Naive B cell (primary cell): ENCODE results near the gene KYNU. TPM values are rescaled to one million over a fixed set of nuclear protein-coding genes. Genes with fewer than 3 reads are reported as not detected.

Source experiments
- ATAC-seq, 2 donors: fragments of 150-1000 bp; cut with Tn5 transposase; 2 replicates each; pipeline ENCODE4 v1.10.0; 2021; ENCODE audit warnings: low read depth in 2 of 2, mild to moderate bottlenecking in 2 of 2, moderate library complexity in 2 of 2
- DNase-seq: peaks from one replicate; pipeline ENCODE4 v3.0.0; 2022
- H3K27ac Mint-ChIP-seq, 6 donors: one replicate each; pipeline ENCODE4 v1.8.0; 2020 to 2022; ENCODE audit warnings: mild to moderate bottlenecking in 6 of 6, mixed read lengths in 6 of 6, moderate library complexity in 5 of 6, inconsistent platforms in 2 of 6
- H3K27me3 Mint-ChIP-seq, 3 donors: one replicate each; pipeline ENCODE4 v1.8.0; 2021 to 2022; ENCODE audit warnings: mixed read lengths in 3 of 3, mild to moderate bottlenecking in 1 of 3
- H3K36me3 Mint-ChIP-seq, 2 donors: one replicate each; pipeline ENCODE4 v1.8.0; 2020 to 2022; ENCODE audit warnings: mixed read lengths in 2 of 2, inconsistent platforms in 1 of 2, mild to moderate bottlenecking in 1 of 2
- H3K4me1 Mint-ChIP-seq, 3 donors: one replicate each; pipeline ENCODE4 v1.8.0; 2020 to 2022; ENCODE audit warnings: mixed read lengths in 3 of 3, inconsistent platforms in 1 of 3, mild to moderate bottlenecking in 1 of 3, moderate library complexity in 1 of 3
- H3K4me3 Mint-ChIP-seq, 8 donors: one replicate each; pipeline ENCODE4 v1.8.0; 2020 to 2022; ENCODE audit warnings: mild to moderate bottlenecking in 8 of 8, mixed read lengths in 8 of 8, moderate library complexity in 8 of 8, inconsistent platforms in 2 of 8
- H3K9me3 Mint-ChIP-seq, 7 donors: one replicate each; pipeline ENCODE4 v1.8.0; 2020 to 2022; ENCODE audit warnings: mixed read lengths in 7 of 7, mild to moderate bottlenecking in 5 of 7, inconsistent platforms in 2 of 7, moderate library complexity in 1 of 7
- polyA plus RNA-seq, 6 donors: library from polyadenylated mRNA; unstranded; fragments of 300-500 nt; fragmentation: Illumina TruSeq; gene quantifications; one replicate each; pipeline ENCODE4 v1.2.3, GENCODE V29; 2021; ENCODE audit warnings: low read depth in 6 of 6

KYNU gene
- polyA plus RNA-seq, 6 donors from 2014 or later = 33.8 to 53.2 (median 44.0) TPM

DNA sequence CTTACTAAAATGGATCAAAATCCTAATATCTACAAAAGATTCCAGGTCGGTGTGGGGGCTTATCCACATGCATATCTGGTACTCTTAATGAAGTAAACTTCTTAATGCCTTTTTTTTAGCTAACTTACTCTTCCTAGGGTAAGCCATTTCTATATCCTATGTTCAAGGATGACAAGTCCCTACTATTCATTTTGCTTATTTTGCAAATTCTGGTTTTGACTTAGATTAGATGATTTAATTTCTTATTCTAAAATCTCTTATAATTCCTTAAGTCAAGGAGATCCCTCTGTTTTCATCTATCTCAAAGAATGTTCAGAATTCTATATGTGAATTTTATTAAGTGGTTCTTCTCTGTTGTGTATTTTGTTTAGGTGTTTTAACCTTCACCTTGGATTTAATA lies 79.7 kb downstream of the KYNU start:
- H3K4me3 Mint-ChIP-seq = no peak overlapping the region
- H3K36me3 Mint-ChIP-seq = peaks cover 18 to 45% of the 10 kb centered on the region in 2 donors
- DNase-seq (no peak), ATAC-seq (no peak)
- no peaks in the 10 kb centered on the region for H3K9me3 Mint-ChIP-seq
- peaks cover 2 to 4% (median 3%) of the 10 kb centered on the region in 3 donors for H3K4me1 Mint-ChIP-seq
- no peaks in the 10 kb centered on the region for H3K27me3 Mint-ChIP-seq
- H3K27ac Mint-ChIP-seq = no peak overlapping the region

DNA sequence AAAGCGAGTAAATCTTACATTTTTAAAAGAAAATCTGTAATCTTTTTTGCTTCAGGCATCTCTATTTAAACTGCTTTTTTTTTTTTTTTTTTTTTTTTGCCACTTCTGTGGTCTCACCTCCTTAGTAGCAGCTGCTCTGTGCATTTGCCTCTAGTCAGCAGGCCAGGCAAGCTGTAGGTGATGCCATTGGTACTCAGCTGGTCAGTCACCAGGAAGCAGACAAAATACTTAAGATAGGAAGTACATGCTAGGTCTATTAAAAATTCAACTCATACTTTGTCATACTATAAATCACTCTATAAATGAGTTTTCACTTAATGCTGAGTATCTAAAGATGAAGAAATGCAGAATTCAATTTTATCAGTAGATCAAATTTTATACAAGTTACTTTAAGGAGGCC lies 83.7 kb downstream of the KYNU start:
- Mint-ChIP-seq H3K4me3 (no peak overlapping the region), H3K27ac (no peak overlapping the region), H3K36me3 (peaks cover 34 to 61% of the 10 kb centered on the region in 2 donors), H3K9me3 (peaks cover 6 to 21% (median 12%) of the 10 kb centered on the region in 7 donors), H3K27me3 (no peaks in the 10 kb centered on the region), H3K4me1 (no peaks in the 10 kb centered on the region)
- no peak for ATAC-seq
- DNase-seq = no peak

DNA sequence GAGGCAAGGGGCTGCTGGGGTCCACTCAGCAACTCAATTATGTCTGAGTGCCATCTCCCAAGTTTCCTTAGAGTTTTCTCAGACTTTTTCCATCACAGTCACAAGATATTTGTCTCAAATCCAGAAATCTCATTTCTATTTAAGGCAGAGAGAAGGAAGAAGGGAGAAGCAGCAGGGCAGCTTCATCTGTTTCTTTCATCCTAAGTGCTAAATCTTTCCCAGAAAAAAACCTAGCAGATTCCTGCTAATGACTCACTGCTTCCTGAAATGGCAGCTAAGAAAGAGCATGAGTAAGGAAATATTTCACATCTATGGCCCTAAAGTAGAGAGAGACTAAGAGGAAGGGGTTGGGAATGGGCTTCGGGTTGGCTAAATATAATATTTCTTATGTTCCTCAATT lies 88.0 kb downstream of the KYNU start:
- H3K9me3 Mint-ChIP-seq = peaks cover 6 to 21% (median 12%) of the 10 kb centered on the region in 7 donors
- no peaks in the 10 kb centered on the region for H3K27me3 Mint-ChIP-seq
- DNase-seq (no peak), ATAC-seq (no peak)
- peak overlapping the region in 2 of 6 donors; percentile 9 to 65 for H3K27ac Mint-ChIP-seq
- H3K36me3 Mint-ChIP-seq = peaks cover 37 to 53% of the 10 kb centered on the region in 2 donors
- H3K4me1 Mint-ChIP-seq = no peaks in the 10 kb centered on the region
- H3K4me3 Mint-ChIP-seq = no peak overlapping the region

DNA sequence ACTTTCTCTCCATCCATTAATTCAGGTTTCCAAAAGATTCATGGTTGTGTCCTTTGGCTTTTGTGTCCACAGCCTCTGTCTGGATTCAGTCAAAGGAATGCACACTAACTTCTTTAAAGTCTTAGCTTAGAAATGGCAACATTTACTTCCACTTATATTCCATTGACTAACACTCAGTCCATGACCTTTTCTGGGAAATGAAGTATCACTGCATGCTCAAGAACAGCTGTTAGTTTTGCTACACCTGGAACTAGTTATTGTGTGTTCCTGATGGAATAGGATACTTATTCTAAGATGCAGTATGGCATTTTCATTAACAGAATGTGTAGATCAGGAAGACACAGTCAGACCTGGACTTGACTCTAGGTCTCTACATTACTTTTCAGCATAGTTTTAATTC lies 88.8 kb downstream of the KYNU start:
- DNase-seq (no peak), ATAC-seq (no peak)
- Mint-ChIP-seq H3K27ac (peak overlapping the region in 1 of 6 donors; percentile 35), H3K36me3 (peaks cover 37 to 51% of the 10 kb centered on the region in 2 donors), H3K4me1 (no peaks in the 10 kb centered on the region), H3K9me3 (peaks cover 6 to 21% (median 12%) of the 10 kb centered on the region in 7 donors), H3K27me3 (no peaks in the 10 kb centered on the region), H3K4me3 (no peak overlapping the region)

DNA sequence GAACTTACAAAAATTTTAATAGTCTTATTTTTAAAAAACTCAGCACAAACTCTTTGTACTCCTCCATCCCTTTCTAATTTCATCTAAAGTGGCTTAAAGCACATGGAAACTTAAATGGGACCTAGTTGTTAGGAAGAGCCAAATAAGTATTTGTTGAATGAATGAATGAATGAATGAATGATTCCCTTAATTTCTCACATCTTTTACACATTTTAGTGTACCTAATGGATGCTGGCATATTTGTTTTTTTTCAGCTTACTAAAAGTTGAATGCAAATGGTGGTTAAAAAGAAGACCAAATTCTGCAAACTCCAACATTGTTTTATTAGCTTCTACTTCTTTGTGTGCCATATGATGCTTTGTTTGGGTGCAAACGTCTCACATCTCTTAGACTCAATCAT lies 89.6 kb downstream of the KYNU start:
- no peak for DNase-seq
- Mint-ChIP-seq H3K27ac (no peak overlapping the region), H3K4me1 (no peaks in the 10 kb centered on the region), H3K4me3 (no peak overlapping the region), H3K27me3 (no peaks in the 10 kb centered on the region), H3K9me3 (peaks cover 6 to 21% (median 12%) of the 10 kb centered on the region in 7 donors), H3K36me3 (peaks cover 37 to 43% of the 10 kb centered on the region in 2 donors)
- no peak for ATAC-seq

DNA sequence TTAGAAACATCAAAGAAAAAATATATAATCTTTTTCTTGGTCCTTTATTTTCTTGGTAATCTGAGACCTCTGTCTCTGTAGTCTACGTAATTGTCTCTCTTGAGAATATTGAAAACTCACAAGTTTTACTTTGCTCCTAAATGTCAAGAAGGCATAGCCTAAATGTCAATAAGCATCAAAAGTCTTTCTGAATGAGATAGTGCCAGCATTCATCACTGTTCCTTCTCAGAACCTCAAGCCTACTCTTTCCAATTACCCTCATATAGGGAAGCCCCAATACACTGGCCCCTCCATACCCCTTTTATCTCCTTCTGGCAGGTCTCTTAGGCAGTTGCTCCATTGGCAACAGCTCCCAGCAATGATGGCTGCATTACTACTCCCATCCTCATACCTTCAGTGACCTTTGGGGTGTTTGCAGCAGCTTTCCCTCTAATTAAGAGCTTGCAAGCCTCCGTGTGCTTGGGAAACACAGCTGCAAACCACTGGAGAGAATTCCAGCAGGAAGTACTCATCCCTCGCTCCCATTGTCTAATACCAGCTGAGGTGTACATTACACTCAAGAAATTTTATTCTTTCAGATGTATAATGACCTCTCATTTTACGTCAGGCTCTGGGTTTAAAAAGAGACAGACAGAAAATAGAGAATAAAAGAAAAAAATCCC lies 95.8 kb downstream of the KYNU start:
- Mint-ChIP-seq H3K4me1 (peaks cover 6 to 11% (median 7%) of the 10 kb centered on the region in 3 donors), H3K27ac (peak overlapping the region in 2 of 6 donors; percentile 29 to 32), H3K36me3 (peaks cover 0 to 7% of the 10 kb centered on the region in 2 donors), H3K27me3 (no peaks in the 10 kb centered on the region), H3K4me3 (no peak overlapping the region), H3K9me3 (no peaks in the 10 kb centered on the region)
- ATAC-seq (no peak), DNase-seq (no peak)

DNA sequence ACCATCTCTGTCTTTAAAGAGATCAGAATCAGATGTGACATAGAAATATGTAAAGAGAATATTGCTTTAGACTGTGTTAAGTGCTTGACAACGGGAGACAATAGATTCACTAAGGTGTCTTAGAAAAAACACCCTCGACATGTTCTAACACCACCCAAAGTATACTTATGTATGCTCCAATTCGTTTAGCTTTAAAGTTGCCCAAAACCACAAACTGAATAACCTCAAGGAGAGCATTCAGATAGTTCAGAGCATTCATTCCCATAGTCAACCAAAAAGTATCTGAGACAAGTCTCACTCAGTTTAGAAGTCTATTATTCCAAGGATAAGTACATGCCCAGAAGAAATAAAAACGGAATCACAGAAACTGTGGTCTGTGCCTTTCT lies 96.4 kb downstream of the KYNU start:
- Mint-ChIP-seq H3K36me3 (peaks cover 0 to 7% of the 10 kb centered on the region in 2 donors), H3K4me1 (peaks cover 6 to 11% (median 7%) of the 10 kb centered on the region in 3 donors), H3K9me3 (no peaks in the 10 kb centered on the region), H3K27ac (peak overlapping the region in 4 of 6 donors; percentile 29 to 88 (median 55)), H3K27me3 (no peaks in the 10 kb centered on the region), H3K4me3 (no peak overlapping the region)
- no peak for DNase-seq
- no peak for ATAC-seq

DNA sequence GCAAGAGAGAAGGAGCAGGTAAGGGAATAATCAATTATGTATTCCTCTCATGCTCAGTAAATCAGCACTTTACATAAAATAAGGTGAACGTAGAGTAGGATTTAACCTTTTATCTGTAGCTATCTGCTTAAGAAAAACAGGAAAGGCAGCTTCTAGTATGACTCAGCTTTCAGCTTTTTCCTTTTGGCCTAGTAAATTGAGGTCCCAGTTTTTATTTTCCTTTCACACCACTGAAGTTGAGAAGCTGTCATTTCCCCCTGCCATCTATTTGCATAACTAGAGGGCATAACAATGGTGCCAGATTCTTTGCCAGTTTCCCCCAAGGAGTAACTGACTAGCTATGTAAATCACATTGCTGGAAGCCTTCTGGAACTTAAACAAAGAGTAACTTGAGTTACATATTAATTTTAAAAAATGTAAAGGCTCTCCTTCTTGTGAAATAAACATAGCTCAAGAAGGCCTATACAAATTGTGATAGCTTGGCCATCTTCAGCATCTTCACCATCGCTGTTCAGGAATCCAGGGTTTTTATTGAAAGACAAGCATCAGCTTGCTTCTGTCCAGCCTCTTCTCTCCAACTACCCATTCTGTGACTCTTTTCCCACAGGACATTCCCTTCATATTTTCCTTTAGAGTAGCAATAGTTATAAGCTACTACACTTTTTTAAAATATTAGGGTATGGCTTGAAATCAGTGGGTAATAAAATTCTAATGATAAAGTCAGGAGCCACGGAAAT lies 97.0 kb downstream of the KYNU start:
- H3K27ac Mint-ChIP-seq = peak overlapping the region; percentile 12 to 88 (median 52)
- ATAC-seq (no peak), DNase-seq (no peak)
- H3K4me1 Mint-ChIP-seq = peaks cover 6 to 11% (median 7%) of the 10 kb centered on the region in 3 donors
- H3K36me3 Mint-ChIP-seq = peaks cover 0 to 6% of the 10 kb centered on the region in 2 donors
- no peak overlapping the region for H3K4me3 Mint-ChIP-seq
- no peaks in the 10 kb centered on the region for H3K9me3 Mint-ChIP-seq
- no peaks in the 10 kb centered on the region for H3K27me3 Mint-ChIP-seq

DNA sequence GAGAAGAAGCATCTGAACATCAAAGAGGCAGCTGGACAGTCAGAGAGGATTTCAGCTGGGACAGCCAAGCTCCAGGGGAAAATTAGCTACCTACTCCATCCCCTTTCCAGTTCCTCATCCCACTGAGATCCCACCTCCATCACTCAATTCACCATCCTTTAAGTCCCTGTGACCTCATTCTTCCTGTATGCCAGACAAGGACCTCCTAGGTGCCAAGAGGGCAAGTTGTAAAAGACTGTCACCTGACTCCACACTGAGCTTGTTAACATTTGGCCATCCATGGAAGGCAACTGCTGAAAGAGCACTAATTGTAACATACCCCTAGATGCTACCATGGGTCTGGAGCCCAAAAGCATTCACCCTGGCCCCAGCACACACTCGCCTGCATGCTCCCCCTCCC lies 97.8 kb downstream of the KYNU start:
- Mint-ChIP-seq H3K36me3 (no peaks in the 10 kb centered on the region), H3K27ac (peak overlapping the region in 3 of 6 donors; percentile 29 to 96 (median 91)), H3K4me3 (no peak overlapping the region), H3K27me3 (no peaks in the 10 kb centered on the region), H3K4me1 (peaks cover 6 to 12% (median 7%) of the 10 kb centered on the region in 3 donors), H3K9me3 (no peaks in the 10 kb centered on the region)
- no peak for ATAC-seq
- no peak for DNase-seq

DNA sequence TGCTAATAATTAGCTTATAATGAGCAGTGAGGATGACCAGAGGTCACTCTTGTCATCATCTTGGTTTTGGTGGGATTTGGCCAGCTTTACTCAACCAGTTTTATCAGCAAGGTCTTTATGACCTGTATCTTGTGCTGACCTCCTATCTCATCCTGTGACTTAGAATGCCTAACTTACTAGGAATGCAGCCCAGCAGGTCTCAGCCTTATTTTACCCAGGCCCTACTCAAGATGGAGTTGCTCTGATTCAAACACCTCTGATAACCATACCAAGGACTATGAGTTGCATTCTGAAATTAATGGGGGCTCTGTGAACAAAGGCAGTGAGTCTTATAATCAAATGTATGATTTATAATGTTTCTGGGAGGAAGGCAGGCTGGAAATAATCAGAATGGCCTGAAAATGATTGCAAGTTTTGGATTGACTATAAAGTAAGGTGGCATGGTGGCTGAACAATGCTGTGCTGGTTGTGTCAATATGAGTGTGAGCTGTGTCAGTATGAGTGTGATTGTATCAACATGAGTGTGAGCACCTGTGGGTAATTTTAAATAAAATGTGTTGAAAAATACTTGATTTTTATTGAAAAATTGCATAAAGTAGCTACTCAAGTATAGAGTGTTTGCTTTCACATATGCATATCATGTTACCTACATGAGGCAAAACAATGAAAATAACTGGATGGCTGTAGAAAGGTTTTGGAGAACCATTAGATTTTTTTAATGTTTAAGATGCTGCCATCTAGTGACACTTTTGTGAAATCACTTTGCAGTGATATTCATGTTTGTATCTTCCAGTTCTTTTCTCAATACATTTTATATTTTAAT lies 103.0 kb downstream of the KYNU start:
- no peak for ATAC-seq
- peak overlapping the region in 4 of 6 donors; percentile 9 to 73 (median 36) for H3K27ac Mint-ChIP-seq
- no peaks in the 10 kb centered on the region for H3K36me3 Mint-ChIP-seq
- no peaks in the 10 kb centered on the region for H3K27me3 Mint-ChIP-seq
- peaks cover 11 to 13% (median 13%) of the 10 kb centered on the region in 3 donors for H3K4me1 Mint-ChIP-seq
- peak; percentile 7 for DNase-seq
- no peaks in the 10 kb centered on the region for H3K9me3 Mint-ChIP-seq
- H3K4me3 Mint-ChIP-seq = no peak overlapping the region

DNA sequence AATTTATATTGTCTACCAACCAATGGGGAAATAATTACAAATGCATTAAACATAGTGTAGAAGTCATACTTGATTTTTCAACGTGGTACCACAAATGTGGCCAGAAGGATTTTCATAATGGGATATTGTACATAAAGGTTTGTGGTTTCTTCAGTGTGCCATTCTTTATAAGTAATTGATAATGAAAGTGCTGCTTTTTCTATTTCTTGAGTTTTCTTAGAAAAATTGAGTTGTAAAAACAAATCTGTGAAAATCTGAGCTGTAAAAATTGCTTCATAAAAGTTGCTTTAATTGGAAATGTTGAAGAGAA lies 103.6 kb downstream of the KYNU start:
- DNase-seq (no peak), ATAC-seq (no peak)
- H3K4me3 Mint-ChIP-seq = no peak overlapping the region
- H3K27ac Mint-ChIP-seq = no peak overlapping the region
- H3K4me1 Mint-ChIP-seq = peaks cover 11 to 13% (median 12%) of the 10 kb centered on the region in 3 donors
- H3K36me3 Mint-ChIP-seq = no peaks in the 10 kb centered on the region
- H3K9me3 Mint-ChIP-seq = no peaks in the 10 kb centered on the region
- no peaks in the 10 kb centered on the region for H3K27me3 Mint-ChIP-seq

DNA sequence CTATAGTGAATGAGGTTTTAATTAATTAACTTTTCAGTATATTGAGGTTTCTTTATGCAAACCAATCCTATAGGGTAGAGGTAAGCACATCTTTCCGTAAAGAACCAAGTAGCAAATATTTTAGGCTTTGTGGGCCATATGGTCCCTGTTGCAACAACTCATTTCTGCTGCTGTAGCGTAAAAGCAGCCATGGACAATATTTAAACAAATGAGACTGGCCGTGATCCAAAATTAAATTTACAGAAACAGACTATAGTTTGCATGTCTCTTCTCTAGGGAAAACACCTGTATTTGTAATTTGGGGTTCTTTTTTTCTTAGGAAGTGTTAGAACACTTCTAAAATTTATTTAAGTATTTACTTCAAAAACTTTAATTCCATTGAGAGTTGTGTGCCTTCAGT lies 104.3 kb downstream of the KYNU start:
- Mint-ChIP-seq H3K36me3 (no peaks in the 10 kb centered on the region), H3K4me1 (peaks cover 11 to 13% (median 12%) of the 10 kb centered on the region in 3 donors), H3K27me3 (no peaks in the 10 kb centered on the region), H3K9me3 (no peaks in the 10 kb centered on the region), H3K27ac (no peak overlapping the region), H3K4me3 (no peak overlapping the region)
- ATAC-seq (no peak), DNase-seq (no peak)

DNA sequence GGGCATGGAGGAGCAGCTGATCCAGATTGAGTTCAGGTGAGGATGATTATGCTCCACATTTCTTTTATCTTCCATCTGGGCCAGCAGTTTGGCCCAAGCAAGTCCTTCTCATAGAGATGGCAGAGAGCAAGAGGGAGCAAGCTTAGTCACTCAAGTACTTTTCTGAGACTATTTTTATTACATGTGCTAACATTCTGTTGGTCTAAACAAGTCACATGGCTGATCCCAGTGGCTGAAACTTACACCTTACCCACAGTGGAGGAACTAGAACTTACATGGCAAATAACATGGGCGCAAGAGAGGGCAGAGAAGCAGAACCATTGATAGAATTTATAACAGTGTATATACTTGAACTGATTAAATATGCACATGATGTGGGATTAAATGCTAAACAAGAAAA lies 105.7 kb downstream of the KYNU start:
- Mint-ChIP-seq H3K36me3 (peaks cover 0 to 4% of the 10 kb centered on the region in 2 donors), H3K9me3 (no peaks in the 10 kb centered on the region), H3K4me3 (no peak overlapping the region), H3K27ac (peak overlapping the region in 2 of 6 donors; percentile 17 to 19), H3K27me3 (no peaks in the 10 kb centered on the region), H3K4me1 (peaks cover 11 to 13% (median 12%) of the 10 kb centered on the region in 3 donors)
- DNase-seq = no peak
- ATAC-seq = peak; percentile 52 to 69
